AG08395 (cell line): ENCODE measurements around the gene DNAJC5.
"Not testable (repeated sequence)": the region's sequence is repeated elsewhere in the genome, so short reads cannot be mapped to it uniquely, and the experiment has no call there.

Source experiments
- DNase-seq: peaks from one replicate; pipeline ENCODE4 v3.0.0; 2012; ENCODE audit warnings: mixed read lengths, low spot score

DNAJC5 gene

DNA sequence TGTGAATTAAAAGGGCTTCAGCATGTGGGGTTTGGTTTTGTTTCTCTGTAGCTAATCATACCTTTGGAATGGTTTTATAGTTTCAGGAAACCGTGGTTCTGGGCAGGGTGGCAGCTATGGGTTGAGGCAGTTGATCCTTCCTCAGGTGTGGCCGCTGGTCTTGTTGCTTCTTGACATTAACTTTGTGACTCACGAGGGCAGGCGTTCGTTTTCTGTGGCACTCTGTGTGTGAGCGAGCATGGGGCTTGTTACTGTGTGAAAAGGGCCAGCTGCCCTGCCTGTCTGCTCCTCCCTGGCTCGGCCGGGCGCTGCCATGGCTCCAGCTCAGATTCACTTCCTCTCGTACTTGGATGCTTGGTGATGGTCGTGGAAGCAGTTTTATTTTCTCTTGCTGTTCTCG, 16.2 kb downstream of the DNAJC5 start:
- peak; percentile 22 for DNase-seq

DNA sequence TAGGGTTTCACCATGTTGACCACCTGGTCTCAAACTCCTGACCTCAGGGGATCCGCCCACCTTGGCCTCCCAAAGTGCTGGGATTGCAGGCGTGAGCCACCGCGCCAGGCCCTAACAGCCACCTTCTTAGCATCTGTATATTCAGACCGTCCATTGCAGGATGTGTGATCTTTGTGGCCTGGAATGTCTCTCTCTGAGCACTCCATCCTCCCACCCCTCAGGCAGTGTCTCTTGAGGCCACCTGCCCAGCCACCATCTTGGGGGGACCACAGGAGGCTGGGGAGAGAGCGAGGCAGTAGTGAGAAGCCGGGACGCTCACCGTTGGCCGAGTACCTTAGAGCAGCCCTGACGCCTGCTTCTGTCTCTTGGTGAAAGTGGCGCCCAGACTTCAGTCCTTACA, 18.8 kb downstream of the DNAJC5 start:
- DNase-seq, result no peak

DNA sequence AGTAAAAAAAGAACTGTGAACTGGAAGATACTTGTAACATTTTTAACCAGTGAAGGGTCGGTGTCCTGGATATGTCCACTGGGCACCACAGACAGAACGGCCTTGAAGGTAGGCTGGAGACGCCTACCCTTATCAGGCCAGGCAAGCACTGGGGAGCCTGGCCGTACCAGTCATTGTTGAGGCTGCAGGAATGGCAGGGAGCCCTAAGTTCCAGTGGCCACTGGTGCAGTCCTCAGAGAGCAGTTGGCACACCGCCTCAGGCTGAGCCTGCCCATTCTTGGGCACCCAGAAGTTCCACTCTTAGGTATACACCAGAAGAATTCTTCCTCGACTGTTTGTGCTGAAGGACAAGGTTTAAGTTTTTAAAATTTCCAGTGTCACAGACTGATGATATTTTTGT, 20.5 kb downstream of the DNAJC5 start:
- no peak for DNase-seq

DNA sequence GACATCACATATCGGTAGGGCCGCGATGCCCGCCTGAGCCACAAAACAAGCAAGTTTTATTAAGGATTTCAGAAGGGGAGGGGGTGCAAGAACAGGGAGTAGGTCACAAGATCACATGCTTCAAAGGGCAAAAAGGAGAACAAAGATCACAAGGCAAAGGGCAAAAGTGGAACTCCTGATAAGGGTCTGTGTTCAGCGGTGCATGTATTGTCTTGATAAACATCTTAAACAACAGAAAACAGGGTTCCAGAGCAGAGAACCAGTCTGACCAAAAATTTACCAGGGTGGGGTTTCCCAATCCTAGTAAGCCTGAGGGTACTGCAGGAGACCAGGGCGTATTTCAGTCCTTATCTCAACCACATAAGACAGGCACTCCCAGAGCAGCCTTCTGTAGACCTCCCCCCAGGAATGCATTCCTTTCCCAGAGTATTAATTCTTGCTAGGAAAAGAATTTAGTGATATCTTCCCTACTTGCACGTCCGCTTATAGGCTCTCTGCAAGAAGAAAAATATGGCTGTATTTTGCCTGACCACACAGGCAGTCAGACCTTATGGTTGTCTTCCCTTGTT, 21.5 kb downstream of the DNAJC5 start:
- not testable (repeated sequence) for DNase-seq

DNA sequence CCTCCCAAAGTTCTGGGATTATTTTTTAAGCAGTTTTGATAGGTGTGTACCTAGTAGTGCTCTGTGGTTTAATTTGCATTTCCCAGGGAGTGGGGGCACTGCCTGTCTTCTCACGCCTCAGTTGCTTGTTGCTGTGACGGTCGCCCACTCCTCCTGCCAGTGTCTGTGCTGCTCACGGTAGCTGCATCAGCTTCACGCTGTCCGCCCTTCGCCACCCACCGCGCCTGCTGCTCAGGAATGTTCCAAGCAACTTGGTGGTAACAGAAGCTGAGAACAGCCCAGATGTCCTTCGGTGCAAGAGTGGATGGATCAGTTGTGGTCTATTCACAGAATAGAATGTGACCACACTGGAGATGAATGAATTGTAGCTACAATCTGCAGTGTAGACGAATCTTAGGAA, 22.9 kb downstream of the DNAJC5 start:
- no peak for DNase-seq

DNA sequence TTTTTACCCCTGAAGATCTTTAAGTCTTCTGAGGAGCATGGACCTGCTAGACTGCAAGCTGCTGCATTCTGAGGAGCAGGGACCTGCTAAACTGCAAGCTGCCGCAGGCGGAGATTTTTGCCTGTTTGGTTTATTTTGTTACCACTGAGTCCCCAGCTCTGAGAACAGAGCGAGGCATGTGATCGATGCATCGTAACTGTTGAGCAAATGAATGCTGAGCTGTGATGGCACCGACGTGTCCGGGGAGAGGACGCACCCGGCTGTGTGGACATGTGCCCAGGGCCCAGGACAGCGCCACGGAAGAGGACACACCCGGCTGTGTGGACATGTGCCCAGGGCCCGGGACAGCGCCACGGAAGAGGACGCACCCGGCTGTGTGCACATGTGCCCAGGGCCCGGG, 24.2 kb downstream of the DNAJC5 start:
- no peak for DNase-seq

DNA sequence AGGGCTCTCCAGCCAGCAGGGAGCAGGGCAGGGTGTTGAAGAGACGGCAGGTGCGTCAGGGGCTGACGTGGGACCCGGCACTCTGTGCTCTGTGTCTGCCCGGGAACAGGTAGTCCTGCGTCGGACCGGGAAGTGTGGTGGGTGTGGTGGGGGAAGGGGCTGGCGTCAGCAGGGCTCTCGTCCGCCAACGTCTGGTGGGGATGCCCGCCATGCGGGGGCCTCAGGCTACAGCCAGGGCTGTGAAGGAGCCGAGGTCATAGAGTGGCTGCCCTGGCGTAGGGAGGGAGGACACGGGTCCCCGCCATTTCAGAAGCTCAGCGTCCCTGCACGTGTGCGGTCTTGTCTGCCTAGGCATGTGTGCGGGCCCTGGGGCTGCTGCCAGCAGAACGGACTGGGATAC, 25.3 kb downstream of the DNAJC5 start:
- DNase-seq, result no peak

DNA sequence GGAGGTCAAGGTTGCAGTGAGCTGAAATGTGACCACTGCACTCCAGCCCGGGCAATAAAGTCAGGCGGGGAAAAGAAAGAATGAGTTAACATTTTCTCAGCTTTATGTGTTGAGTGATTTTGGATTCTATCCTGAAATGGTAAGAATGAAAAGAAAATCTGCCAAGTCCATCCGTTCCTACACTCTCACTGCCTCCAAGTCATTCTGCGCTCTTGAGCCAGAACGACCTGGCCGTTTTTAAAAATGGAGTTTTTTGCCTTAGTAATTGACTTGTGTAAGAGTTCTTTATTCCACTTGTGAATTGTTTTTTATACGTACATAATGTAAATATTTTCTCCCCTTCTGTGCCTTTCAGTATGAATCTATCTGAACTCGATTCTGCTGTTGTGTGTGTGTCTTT, 28.7 kb downstream of the DNAJC5 start:
- DNase-seq, result no peak

DNA sequence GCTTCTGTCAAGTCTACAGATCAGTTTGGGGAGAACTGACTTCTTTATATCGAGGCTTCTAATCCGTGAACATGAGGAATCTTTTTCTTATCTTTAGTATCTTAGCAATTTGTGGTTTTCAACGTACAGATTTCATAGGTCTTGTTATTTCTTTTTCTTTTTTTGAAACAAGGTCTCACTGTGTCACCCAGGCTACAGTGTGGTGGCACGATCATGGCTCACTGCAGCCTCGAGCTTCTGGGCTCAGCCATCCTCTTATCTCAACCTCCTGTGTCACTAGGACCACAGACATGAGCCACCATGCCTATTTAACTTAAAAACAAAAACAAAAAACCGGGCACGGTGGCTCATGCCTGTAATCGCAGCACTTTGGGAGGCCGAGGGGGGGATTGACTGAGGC, 29.3 kb downstream of the DNAJC5 start:
- DNase-seq, result no peak

DNA sequence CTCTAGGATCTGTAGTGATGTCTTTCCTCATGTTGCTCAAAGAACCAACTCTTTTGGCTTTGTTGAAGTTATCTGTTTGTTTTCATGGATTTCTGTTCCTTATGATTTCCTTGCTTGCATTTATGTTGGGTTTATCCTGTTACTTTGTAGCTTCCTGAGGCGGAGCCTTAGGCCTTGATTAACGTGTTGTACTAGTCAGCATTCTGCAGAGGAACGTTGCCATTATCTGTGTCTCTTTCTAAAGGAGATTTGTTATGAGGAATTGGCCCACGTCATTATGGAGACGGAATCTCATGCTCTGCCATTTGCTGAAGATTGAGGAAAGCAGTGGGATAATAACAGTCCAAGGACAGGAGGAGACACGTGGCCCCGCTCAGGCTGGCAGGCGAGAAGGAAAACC, 31.4 kb downstream of the DNAJC5 start:
- DNase-seq, result no peak

DNA sequence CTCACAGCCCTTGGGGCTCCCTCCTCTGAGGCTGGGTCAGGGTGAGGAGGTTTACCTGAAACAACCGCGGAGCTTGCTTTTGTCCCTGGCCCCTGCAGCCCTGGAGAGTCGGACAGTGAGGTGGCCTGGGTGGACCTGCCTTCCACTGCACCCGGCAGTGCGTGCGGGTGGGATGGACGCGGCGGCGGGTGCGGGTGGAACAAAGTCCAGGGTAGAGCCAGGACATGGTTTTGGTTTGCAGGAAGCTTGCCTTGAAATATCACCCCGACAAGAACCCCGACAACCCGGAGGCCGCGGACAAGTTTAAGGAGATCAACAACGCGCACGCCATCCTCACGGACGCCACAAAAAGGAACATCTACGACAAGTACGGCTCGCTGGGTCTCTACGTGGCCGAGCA, 34.1 kb downstream of the DNAJC5 start:
- no peak for DNase-seq

DNA sequence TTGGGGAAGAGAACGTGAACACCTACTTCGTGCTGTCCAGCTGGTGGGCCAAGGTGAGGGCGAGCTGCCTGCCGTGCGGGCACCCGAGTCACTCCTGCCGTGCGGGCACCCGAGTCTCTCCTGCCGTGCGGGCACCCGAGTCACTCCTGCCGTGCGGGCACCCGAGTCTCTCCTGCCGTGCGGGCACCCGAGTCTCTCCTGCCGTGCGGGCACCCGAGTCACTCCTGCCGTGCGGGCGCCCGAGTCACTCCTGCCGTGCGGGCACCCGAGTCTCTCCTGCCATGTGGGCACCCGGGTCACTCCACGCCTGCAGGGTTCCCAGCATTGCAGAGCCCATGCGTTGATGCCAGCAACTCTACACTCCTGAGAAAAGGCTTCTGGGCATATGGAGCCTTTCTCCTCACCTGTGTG, 34.6 kb downstream of the DNAJC5 start:
- not testable (repeated sequence) for DNase-seq

DNA sequence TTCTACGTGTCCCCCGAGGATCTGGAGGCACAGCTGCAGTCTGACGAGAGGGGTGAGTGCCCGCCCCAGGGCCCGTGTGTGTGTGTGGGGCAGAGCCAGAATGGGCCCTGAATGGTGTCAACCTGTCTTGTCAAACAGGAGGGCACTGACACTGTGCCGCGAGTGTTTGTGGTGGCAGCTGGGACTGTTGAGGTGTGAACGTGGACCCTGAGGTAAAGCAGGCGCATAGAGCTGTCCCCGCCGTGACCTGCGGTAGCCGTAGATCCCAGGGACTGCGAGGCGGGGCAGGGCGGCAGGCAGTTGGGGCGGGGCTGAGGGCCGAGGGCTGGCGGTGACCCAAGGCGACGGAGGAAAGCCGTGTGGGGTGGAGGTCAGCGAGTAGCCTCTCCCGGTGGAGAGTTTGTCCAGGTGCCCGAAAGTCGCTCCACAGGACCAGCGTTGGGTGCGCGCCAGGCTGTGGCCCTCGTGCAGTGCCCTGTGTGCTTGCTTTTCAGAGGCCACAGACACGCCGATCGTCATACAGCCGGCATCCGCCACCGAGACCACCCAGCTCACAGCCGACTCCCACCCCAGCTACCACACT, 36.1 kb downstream of the DNAJC5 start:
- DNase-seq, result no peak

DNA sequence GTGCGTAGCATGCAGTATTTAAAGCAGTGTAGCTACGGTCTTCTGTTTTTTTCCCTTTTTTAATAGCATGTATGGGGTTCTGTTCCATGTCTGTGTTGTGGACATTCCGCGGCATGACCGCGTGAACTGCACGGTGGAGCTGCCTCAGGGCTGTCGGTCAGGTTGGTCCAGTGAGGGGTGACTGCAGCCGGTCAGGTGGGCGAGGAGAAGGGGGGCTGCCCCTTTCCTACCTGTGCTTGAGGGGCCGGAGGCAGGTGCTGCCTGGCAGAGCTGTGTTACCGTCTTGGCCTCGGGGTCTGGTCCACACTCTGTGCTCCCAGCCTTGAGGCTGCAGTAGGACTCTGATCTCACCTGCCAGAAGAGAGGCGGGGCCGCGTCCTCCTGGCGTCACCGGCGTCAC, 36.8 kb downstream of the DNAJC5 start:
- no peak for DNase-seq

DNA sequence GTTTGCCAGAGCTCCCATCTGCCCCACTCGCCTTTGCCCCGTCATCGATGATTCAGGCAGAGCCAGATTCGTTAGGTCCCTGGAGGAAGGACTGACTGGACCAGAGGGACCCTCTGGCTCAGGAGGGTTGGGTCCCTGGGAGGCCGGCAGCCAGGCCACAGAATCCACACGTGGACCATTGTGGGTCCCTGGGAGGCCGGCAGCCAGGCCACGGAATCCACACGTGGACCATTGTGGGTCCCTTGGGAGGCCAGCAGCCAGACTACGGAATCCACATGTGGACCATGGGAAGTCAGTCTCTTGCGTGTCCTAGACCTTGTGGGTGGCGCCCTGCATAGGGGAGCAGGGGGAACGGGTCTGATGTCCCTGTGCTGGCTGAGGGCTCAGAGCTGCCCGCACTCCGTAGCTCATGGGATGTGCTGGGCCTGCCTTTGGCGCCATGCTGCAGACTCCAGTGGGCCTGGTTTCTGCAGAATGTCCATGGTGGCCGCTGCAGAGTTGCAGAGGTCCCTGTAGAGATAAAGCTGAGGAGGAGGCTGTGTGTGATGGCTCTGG, 37.8 kb downstream of the DNAJC5 start:
- DNase-seq, result no peak

DNA sequence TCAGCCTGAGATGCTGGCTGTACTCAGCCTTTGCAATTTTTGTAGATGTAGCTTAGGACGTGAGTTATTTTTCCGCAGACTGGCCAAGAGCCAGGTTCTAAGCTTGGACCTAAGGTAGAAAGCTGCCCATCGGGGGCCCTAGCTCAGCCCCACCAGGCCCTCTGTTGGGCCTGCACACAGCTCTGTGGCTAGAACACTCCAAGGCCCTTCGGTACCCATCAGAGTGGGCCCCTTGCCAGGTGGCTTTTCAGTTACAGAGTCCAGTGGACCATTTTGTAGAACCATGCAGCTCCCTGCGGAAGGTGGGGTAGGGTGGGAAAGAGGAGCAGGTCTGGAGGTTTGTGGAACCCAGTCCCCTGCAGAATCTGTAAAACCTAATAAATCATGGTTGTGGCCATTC, 38.7 kb downstream of the DNAJC5 start:
- no peak for DNase-seq

DNA sequence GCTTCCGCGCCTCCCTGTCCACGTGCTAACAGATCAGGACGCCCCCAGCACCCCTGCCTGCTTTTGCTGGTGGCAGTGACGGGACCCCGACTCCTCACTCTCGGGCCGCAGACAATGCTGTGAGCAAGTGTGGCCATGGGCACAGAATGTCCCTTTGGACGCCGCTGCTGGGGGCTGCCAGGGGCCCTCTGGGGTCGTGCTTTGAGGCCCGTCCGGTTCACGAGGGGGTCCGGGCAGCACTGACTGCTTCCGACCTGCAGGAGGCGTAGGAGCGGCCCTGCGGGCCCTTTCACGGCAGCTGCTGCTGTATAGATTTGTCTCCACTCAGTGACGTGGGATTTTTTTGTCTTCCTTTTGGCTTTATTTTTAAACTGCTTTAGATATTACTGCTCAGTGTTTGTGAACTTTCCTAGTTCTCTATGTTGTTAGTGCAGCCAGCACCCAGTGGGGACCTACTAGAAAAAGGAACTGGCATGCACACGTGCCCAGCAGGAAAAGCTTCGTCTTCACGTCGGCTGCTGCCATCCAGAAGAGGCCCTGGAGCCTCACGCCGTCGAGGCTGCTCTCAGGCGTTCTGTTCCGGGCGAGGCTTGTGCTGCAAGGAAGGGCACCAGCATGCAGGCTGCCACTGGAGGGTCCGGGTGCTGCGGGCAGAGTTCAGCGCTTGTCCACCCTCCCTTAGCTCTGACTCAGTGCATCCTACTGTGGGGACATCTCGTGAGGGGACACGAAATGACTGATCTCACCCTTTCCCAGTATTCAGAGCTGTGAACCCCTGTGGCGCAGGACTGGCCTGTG, 39.5 kb downstream of the DNAJC5 start:
- no peak for DNase-seq

DNA sequence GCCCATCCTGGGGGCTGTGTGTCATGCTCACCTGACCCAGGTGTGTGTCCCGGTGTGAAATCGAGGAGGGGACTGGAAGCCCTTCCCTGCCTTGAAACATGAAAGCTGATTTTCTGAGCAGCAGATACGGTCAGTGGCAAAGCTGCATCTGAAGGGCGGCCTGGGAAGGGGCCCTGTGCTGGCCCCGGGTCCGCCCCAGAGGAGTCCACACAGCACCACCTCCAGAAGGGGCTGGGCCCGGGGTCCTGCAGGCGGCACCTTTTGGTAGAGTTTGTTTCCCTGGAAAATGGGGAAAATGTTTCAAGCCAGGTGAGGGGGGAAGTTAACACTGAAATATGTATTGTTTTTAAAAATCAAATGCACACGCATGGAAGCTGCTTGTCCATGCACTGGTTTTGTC, 40.5 kb downstream of the DNAJC5 start:
- DNase-seq, result no peak

DNA sequence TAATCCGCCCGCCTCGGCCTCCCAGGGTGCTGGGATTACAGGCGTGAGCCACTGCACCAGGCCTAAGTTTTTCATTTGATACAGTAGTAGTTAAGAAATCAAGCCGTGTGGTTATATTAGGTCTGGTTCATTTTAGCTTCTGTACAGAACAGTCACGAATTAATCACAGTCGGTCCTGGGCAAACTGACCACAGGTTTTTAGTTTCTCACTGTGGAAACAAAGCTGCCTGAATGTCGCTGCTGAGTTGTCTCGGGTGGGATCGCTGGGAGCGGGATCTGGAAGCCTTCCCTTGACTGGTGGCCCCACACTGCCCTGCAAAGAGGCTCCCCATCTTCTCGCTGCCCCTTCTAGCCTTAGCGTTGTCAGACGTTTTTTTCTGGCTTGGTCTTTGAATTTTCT, 42.7 kb downstream of the DNAJC5 start:
- no peak for DNase-seq

DNA sequence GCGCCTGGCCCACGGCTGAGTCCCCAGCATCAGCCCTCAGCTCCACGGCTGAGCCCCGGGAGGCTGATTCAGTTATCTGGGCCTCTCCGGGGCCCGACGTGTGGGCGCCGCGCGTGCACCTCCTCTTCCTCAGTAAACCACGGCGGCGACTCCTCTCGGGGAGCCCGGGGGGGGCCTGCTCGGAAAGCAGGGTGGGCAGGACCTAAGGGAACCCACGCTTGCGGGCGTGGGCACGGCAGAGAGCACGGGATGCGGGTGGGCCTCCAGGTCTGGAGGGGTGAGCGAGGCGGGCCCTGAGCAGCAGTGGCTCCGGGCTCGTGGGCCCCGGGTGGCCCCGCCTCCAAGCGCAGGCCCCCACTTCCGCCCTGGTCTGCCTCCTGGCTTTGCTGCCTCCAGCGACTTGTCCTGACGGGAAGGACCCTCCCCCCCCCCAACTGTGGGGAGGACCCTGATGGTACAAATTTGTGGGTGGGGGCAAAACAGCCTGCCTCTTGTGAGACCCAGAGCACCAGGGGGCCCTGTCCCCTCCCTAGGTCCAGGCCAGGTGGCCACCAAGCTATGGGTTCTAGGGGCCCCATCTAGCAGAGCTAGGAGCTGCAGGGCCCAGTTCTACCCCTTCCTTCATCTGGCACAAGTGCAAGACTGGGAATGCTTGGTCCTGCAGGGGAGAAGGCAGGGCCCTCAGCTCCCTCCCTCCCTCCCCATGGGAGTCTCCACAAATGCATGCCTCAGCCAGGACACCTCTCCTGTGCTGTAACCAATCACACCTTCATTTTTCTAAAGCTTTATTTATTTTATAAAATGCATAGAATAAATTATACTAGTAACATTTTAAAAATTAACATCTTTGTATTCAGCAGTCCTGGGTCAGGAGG, 44.4 kb downstream of the DNAJC5 start:
- DNase-seq, result no peak

DNA sequence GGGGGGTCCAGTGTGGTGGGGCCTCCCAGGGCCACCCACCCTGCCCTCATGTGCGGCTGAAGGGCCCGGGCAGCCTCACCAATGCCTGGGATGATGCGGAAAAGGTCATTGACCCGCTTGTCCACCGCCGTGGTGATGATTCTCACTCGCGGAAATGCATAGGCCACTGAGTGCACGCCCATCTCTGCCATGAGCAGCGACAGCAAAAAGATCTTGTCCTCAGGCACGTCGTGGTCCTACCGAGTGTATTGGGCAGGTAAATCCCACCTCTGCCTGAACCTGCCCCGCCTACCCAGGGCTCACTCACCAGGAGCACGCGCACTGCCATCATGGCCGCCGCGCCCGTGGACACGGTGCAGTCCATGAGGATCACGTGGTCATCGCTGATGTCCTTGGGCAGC, 45.1 kb downstream of the DNAJC5 start:
- no peak for DNase-seq

DNA sequence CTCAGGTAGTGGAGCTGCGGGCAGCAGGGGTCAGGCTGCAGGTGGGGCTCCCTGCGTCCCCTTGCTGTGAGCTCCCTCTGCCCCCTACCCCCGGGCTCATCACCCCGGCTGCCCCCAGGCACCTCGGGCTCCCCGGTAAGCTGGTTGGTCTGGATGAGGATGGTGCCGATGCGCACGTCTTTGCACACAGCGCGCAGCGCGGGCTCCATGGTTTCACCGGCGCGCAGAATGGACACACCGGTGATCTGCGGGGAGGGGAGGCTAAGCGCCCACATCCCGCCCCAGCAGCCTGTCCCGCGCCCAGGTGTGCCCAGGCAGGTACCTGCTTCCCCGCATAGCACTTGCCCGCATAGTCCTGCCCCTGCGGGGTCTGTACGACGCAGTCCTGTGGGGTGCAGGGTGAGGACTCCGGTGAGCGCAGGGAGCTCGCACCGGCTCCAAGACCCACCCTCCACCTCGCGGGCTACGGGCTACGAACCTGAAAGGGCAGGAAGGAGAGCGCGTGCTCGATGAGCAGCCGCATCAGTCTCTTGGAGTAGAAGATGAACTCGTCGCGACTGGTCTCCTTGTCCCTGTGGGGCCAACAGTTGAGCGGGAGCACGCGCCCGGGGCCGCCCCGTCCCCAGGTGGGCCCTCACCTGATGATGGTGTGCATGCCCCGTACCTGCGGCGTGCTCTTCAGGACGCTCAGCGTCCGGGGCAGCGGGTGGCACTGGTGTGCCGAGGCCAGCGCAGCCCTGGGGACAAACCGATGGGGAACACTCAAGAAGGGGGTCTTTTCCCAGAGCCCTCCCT, 45.7 kb downstream of the DNAJC5 start:
- DNase-seq, result no peak
